Esophagus squamous epithelium (tissue), 4 donors: ENCODE measurements around the gene KIR3DL2.

Experiments used
- POLR2A ChIP-seq, 4 donors: fragments of 450-650 bp; IDR thresholded peaks; one replicate each; pipeline ENCODE4 v1.6.1; 2017; ENCODE audit warnings: antibody characterized with exemption in 4 of 4, mild to moderate bottlenecking in 4 of 4, moderate library complexity in 3 of 4
- TF ChIP-seq, protein P1 (sequence below), 6 experiments: fragments of 450-650 bp in 4 of 6; fragments of 200-600 bp in 2 of 6; sonication (generic) in 2 of 6; IDR thresholded peaks; one replicate each; pipeline ENCODE4 v1.5.1; 2016 to 2019; ENCODE audit warnings: antibody characterized with exemption in 6 of 6, mild to moderate bottlenecking in 4 of 6, moderate library complexity in 4 of 6

DNA sequence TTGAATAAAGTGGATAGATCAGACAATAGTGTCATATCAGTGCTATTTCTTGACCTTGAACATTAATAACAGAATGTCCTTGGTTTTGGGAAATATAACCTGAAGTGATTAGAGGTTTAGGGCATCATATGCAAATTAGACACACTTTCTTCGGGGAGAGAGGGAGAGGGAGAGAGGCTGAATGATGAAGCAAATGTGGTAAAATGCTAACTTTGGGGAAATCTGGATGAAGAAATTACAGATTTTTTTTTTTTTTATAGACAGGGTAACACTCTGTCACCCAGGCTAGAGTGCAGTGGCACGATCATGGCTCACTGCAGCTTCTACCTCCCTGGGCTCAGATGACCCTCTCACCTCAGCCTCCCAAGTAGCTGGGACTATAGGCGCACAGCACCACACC lies 51.8 kb downstream of the KIR3DL2 start:
- TF ChIP-seq, protein P1, sequence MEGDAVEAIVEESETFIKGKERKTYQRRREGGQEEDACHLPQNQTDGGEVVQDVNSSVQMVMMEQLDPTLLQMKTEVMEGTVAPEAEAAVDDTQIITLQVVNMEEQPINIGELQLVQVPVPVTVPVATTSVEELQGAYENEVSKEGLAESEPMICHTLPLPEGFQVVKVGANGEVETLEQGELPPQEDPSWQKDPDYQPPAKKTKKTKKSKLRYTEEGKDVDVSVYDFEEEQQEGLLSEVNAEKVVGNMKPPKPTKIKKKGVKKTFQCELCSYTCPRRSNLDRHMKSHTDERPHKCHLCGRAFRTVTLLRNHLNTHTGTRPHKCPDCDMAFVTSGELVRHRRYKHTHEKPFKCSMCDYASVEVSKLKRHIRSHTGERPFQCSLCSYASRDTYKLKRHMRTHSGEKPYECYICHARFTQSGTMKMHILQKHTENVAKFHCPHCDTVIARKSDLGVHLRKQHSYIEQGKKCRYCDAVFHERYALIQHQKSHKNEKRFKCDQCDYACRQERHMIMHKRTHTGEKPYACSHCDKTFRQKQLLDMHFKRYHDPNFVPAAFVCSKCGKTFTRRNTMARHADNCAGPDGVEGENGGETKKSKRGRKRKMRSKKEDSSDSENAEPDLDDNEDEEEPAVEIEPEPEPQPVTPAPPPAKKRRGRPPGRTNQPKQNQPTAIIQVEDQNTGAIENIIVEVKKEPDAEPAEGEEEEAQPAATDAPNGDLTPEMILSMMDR (IDR thresholded peaks at IDR 0.05), result no peak
- TF ChIP-seq POLR2A (IDR thresholded peaks at IDR 0.05), result no peak
